K562 (cell line): Measurements from ENCODE around the gene GPC3. TPM values are rescaled to one million over a fixed set of nuclear protein-coding genes. Genes with fewer than 3 reads are reported as not detected.

Experiments used
- KAT2B ChIP-seq: IDR thresholded peaks from one replicate; pipeline ENCODE4 v1.6.1; 2012; ENCODE audit warnings: low read depth, mild to moderate bottlenecking, control low read depth, inconsistent platforms, low read length, moderate library complexity
- POLR2G ChIP-seq: fragments of 200-400 bp; formaldehyde crosslinking; IDR thresholded peaks from 2 replicates; pipeline ENCODE4 v1.6.1; 2017; ENCODE audit warnings: low read depth, mild to moderate bottlenecking, antibody characterized with exemption, low read length, moderate library complexity
- SMC3 ChIP-seq: conservative IDR thresholded peaks from 2 replicates; pipeline ENCODE4 v1.6.1; 2011; ENCODE audit warnings: low read depth, low read length, improper control_type of control experiment; ENCODE audit not compliant: insufficient read depth
- STAT5B ChIP-seq: fragments of 250-450 bp; sonication (Bioruptor Pico); IDR thresholded peaks from 2 replicates; pipeline ENCODE4 v1.8.0; 2021; ENCODE audit warnings: mild to moderate bottlenecking, inconsistent platforms
- ZBTB11 ChIP-seq, 3 experiments: fragments of 200-800 bp in 1 of 3; fragments of 250-450 bp in 1 of 3; fragments of 450-650 bp in 1 of 3; sonication (Bioruptor Pico) in 1 of 3; sonication (Bioruptor generic) in 1 of 3; formaldehyde crosslinking in 1 of 3; IDR thresholded peaks; 2 replicates each; pipeline versions ENCODE4 v1.6.1 to v1.8.0; 2016 to 2022; ENCODE audit warnings: mild to moderate bottlenecking in 2 of 3, missing genetic modification characterization in 2 of 3, missing compliant biosample characterization in 1 of 3, moderate library complexity in 1 of 3
- ZNF311 ChIP-seq: fragments of 250-450 bp; sonication (Bioruptor Pico); IDR thresholded peaks from 2 replicates; pipeline ENCODE4 v1.4.0; 2020; ENCODE audit warnings: mild to moderate bottlenecking, moderate library complexity
- ZNF609 ChIP-seq: sonication (generic); formaldehyde crosslinking; IDR thresholded peaks from 2 replicates; pipeline ENCODE4 v1.8.1; 2023; ENCODE audit warnings: missing genetic modification reagents, mild to moderate bottlenecking, borderline replicate concordance
- polyA plus RNA-seq, 8 experiments: library from polyadenylated mRNA; depleted of rRNA in 4 of 8; stranded (reverse) in 5 of 8; unstranded in 3 of 8; fragments of >200 nt; fragmentation: Nextera tagmentation in 2 of 8; fragmentation: Illumina TruSeq in 1 of 8; extraction: Ambion mirVana in 2 of 8; extraction: Trizol in 1 of 8; gene quantifications; 2 replicates each; pipeline versions ENCODE4 v1.2.1 to v1.2.3, GENCODE V29; 2011 to 2014; ENCODE audit warnings: inconsistent platforms in 1 of 8, missing spikeins in 1 of 8
- total RNA-seq, 7 experiments: library from RNA; depleted of rRNA in 6 of 7; stranded (reverse); fragments of >200 nt in 6 of 7; fragmentation: Illumina TruSeq in 2 of 7; extraction: Trizol in 2 of 7; gene quantifications; 2 replicates each; pipeline versions ENCODE4 v1.2.1 to v1.2.3, GENCODE V29; 2011 to 2021; ENCODE audit warnings: low replicate concordance in 1 of 7
- TF ChIP-seq, protein P1 (sequence below), 2 experiments: fragments of 450-650 bp in 1 of 2; sonication (generic) in 1 of 2; formaldehyde crosslinking in 1 of 2; IDR thresholded peaks; 2 replicates each; pipeline versions ENCODE4 v1.7.1 to v1.9.0; 2016 to 2022; ENCODE audit warnings: inconsistent platforms in 1 of 2, mild to moderate bottlenecking in 1 of 2, missing genetic modification reagents in 1 of 2

Gene GPC3
- total and polyA plus RNA-seq, 9 of the 15 experiments (the other 6 are each of a cell fraction or from before 2014, with no cell fraction given) = 0.42 TPM; not detected in 8

GRCh38 chrX:133533249-133533648 is 452.1 kb downstream of the GPC3 start (continued):
- TF ChIP-seq, protein P1, sequence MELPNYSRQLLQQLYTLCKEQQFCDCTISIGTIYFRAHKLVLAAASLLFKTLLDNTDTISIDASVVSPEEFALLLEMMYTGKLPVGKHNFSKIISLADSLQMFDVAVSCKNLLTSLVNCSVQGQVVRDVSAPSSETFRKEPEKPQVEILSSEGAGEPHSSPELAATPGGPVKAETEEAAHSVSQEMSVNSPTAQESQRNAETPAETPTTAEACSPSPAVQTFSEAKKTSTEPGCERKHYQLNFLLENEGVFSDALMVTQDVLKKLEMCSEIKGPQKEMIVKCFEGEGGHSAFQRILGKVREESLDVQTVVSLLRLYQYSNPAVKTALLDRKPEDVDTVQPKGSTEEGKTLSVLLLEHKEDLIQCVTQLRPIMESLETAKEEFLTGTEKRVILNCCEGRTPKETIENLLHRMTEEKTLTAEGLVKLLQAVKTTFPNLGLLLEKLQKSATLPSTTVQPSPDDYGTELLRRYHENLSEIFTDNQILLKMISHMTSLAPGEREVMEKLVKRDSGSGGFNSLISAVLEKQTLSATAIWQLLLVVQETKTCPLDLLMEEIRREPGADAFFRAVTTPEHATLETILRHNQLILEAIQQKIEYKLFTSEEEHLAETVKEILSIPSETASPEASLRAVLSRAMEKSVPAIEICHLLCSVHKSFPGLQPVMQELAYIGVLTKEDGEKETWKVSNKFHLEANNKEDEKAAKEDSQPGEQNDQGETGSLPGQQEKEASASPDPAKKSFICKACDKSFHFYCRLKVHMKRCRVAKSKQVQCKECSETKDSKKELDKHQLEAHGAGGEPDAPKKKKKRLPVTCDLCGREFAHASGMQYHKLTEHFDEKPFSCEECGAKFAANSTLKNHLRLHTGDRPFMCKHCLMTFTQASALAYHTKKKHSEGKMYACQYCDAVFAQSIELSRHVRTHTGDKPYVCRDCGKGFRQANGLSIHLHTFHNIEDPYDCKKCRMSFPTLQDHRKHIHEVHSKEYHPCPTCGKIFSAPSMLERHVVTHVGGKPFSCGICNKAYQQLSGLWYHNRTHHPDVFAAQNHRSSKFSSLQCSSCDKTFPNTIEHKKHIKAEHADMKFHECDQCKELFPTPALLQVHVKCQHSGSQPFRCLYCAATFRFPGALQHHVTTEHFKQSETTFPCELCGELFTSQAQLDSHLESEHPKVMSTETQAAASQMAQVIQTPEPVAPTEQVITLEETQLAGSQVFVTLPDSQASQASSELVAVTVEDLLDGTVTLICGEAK (IDR thresholded peaks at IDR 0.05) = no peak
- TF ChIP-seq, protein P1 (CRISPR knock-in tag; IDR thresholded peaks at IDR 0.05) = no peak
- no peak for TF ChIP-seq POLR2G
- TF ChIP-seq STAT5B (CRISPR knock-in tag) = no peak
- TF ChIP-seq ZBTB11 (CRISPR knock-in tag; IDR thresholded peaks at IDR 0.05) = no peak
- no peak for TF ChIP-seq ZNF609 (CRISPR knock-in tag)
- no peak for TF ChIP-seq ZNF311
- no peak for TF ChIP-seq KAT2B
- no peak for TF ChIP-seq SMC3
